KMS-11 (cell line): Measurements from ENCODE around the gene CACNA2D2.

Experiments used
- H2AFZ ChIP-seq: fragments of 200-600 bp; sonication (generic); 2 replicates; pipeline ENCODE4 v1.6.1; 2016; ENCODE audit warnings: antibody characterized with exemption, mixed run types, low read depth
- H3K27ac ChIP-seq: fragments of 200-600 bp; sonication (generic); 2 replicates; pipeline ENCODE4 v1.6.1; 2016; ENCODE audit warnings: mild to moderate bottlenecking, mixed run types
- H3K27me3 ChIP-seq: fragments of 200-600 bp; sonication (generic); 2 replicates; pipeline ENCODE4 v1.6.1; 2017; ENCODE audit warnings: mild to moderate bottlenecking, low read depth, mixed run types, moderate library complexity; ENCODE audit not compliant: insufficient read depth
- H3K36me3 ChIP-seq: fragments of 200-600 bp; sonication (generic); 2 replicates; pipeline ENCODE4 v1.6.1; 2017; ENCODE audit warnings: mild to moderate bottlenecking, mixed run types; ENCODE audit not compliant: insufficient read depth
- H3K4me1 ChIP-seq: fragments of 200-600 bp; sonication (generic); 2 replicates; pipeline ENCODE4 v1.6.1; 2016; ENCODE audit warnings: mild to moderate bottlenecking, low read depth, mixed run types; ENCODE audit not compliant: poor library complexity, severe bottlenecking
- H3K4me2 ChIP-seq: fragments of 200-600 bp; sonication (generic); 2 replicates; pipeline ENCODE4 v1.7.0; 2016; ENCODE audit warnings: mild to moderate bottlenecking, mixed run types
- H3K4me3 ChIP-seq: fragments of 200-600 bp; sonication (generic); IDR thresholded peaks from 2 replicates; pipeline ENCODE4 v1.6.1; 2017; ENCODE audit warnings: low read depth, low read length, mixed read lengths; ENCODE audit not compliant: insufficient read depth
- H3K79me2 ChIP-seq: fragments of 200-600 bp; sonication (generic); 2 replicates; pipeline ENCODE4 v1.6.1; 2016; ENCODE audit warnings: low read depth, mixed run types; ENCODE audit not compliant: insufficient read depth
- H3K9ac ChIP-seq: fragments of 200-600 bp; sonication (generic); 2 replicates; pipeline ENCODE4 v1.6.1; 2016; ENCODE audit warnings: mild to moderate bottlenecking, mixed run types
- H4K20me1 ChIP-seq: fragments of 200-600 bp; sonication (generic); 2 replicates; pipeline ENCODE4 v1.6.1; 2016; ENCODE audit warnings: mild to moderate bottlenecking, mixed run types; ENCODE audit not compliant: insufficient read depth
- CTCF ChIP-seq: fragments of 200-600 bp; sonication (generic); conservative IDR thresholded peaks from 2 replicates; pipeline ENCODE4 v1.6.1; 2017; ENCODE audit warnings: low read depth, mild to moderate bottlenecking, antibody characterized with exemption, low read length, moderate library complexity, mixed read lengths

CACNA2D2 gene

GRCh38 chr3:50327129-50327528, 176.3 kb downstream of the CACNA2D2 start:
- Histone ChIP-seq H3K27ac (no peak overlapping the region), H2AFZ (no peak overlapping the region), H3K36me3 (no peaks in the 10 kb centered on the region), H3K4me2 (peak overlapping the region; percentile 48), H3K9ac (peak overlapping the region; percentile 77; the same call in 1 of the 2 replicates), H3K4me3 (no peak overlapping the region), H3K79me2 (peaks cover 8% of the 10 kb centered on the region; the same call in 1 of the 2 replicates), H3K4me1 (peaks cover under 1% of the 10 kb centered on the region), H4K20me1 (no peaks in the 10 kb centered on the region), H3K27me3 (no peaks in the 10 kb centered on the region)
- no peak for TF ChIP-seq CTCF

GRCh38 chr3:50326182-50326541, 177.3 kb downstream of the CACNA2D2 start:
- no peak overlapping the region for H2AFZ ChIP-seq
- no peaks in the 10 kb centered on the region for H4K20me1 ChIP-seq
- TF ChIP-seq CTCF = no peak
- H3K9ac ChIP-seq = no peak overlapping the region
- no peak overlapping the region for H3K27ac ChIP-seq
- peaks cover 4% of the 10 kb centered on the region for H3K4me1 ChIP-seq
- no peaks in the 10 kb centered on the region for H3K36me3 ChIP-seq
- H3K4me2 ChIP-seq = no peak overlapping the region
- H3K4me3 ChIP-seq = no peak overlapping the region
- H3K27me3 ChIP-seq = no peaks in the 10 kb centered on the region
- peaks cover 8% of the 10 kb centered on the region; the same call in 1 of the 2 replicates for H3K79me2 ChIP-seq

- Histone ChIP-seq H3K4me2 (no peak overlapping the region), H3K27me3 (no peaks in the 10 kb centered on the region), H3K79me2 (peaks cover 8% of the 10 kb centered on the region; the same call in 1 of the 2 replicates), H3K4me1 (peaks cover 4% of the 10 kb centered on the region), H3K27ac (no peak overlapping the region), H3K9ac (no peak overlapping the region), H3K36me3 (no peaks in the 10 kb centered on the region), H3K4me3 (no peak overlapping the region), H4K20me1 (no peaks in the 10 kb centered on the region), H2AFZ (no peak overlapping the region)
- TF ChIP-seq CTCF = no peak
Measured at GRCh38 chr3:50325497-50326181, 177.8 kb downstream of the CACNA2D2 start.

- Histone ChIP-seq H3K79me2 (peaks cover 8% of the 10 kb centered on the region; the same call in 1 of the 2 replicates), H4K20me1 (no peaks in the 10 kb centered on the region), H3K27ac (no peak overlapping the region), H3K4me3 (no peak overlapping the region), H3K4me2 (no peak overlapping the region), H2AFZ (no peak overlapping the region), H3K27me3 (no peaks in the 10 kb centered on the region), H3K9ac (no peak overlapping the region), H3K4me1 (peaks cover 4% of the 10 kb centered on the region), H3K36me3 (no peaks in the 10 kb centered on the region)
- no peak for TF ChIP-seq CTCF
Measured at GRCh38 chr3:50325113-50325480, 178.3 kb downstream of the CACNA2D2 start.
